CD14-positive monocyte (primary cell): ENCODE data around the gene GPR3. TPM values are rescaled to one million over a fixed set of nuclear protein-coding genes. Genes with fewer than 3 reads are reported as not detected.

Source experiments
- DNase-seq, 3 donors: peaks; one replicate each; pipeline ENCODE4 v3.0.0-alpha.2; 2011 to 2022
- H2AFZ ChIP-seq: 2 replicates; pipeline ENCODE4 v1.6.0; 2012; ENCODE audit warnings: mild to moderate bottlenecking, low read depth, low read length, inconsistent platforms; ENCODE audit not compliant: insufficient read depth, poor library complexity, severe bottlenecking
- H3K27ac ChIP-seq, 2 donors: 1 replicate in 1 of 2; 2 replicates in 1 of 2; pipeline ENCODE4 v1.5.1; 2012 to 2013; ENCODE audit warnings: low read length in 2 of 2, control low read depth in 1 of 2, inconsistent platforms in 1 of 2, low read depth in 1 of 2, mild to moderate bottlenecking in 1 of 2
- H3K27me3 ChIP-seq, 2 donors: one replicate each; pipeline versions ENCODE4 v1.6.0 to v1.6.1; 2011 to 2013; ENCODE audit warnings: low read length in 2 of 2; ENCODE audit not compliant: control insufficient read depth in 2 of 2, insufficient read depth in 2 of 2
- H3K36me3 ChIP-seq, 2 donors: replicated peaks in 1 of 2; 1 replicate in 1 of 2; 2 replicates in 1 of 2; pipeline versions ENCODE4 v1.5.1 to v1.6.1; 2012 to 2013; ENCODE audit warnings: low read length in 2 of 2, control low read depth in 1 of 2, inconsistent platforms in 1 of 2, mild to moderate bottlenecking in 1 of 2; ENCODE audit not compliant: insufficient read depth in 2 of 2, control insufficient read depth in 1 of 2
- H3K4me1 ChIP-seq, 2 donors: 1 replicate in 1 of 2; 2 replicates in 1 of 2; pipeline versions ENCODE4 v1.5.1 to v1.6.1; 2012 to 2013; ENCODE audit warnings: low read length in 2 of 2, control low read depth in 1 of 2, inconsistent platforms in 1 of 2, mild to moderate bottlenecking in 1 of 2, moderate library complexity in 1 of 2; ENCODE audit not compliant: insufficient read depth in 2 of 2, control insufficient read depth in 1 of 2
- H3K4me2 ChIP-seq: replicated peaks from 2 replicates; pipeline ENCODE3; 2012; ENCODE audit warnings: low read length, moderate library complexity, mild to moderate bottlenecking; ENCODE audit not compliant: poor library complexity, severe bottlenecking; ENCODE audit errors: extremely low read depth
- H3K4me3 ChIP-seq, 3 experiments: fragments of 200-600 bp in 1 of 3; sonication (generic) in 1 of 3; replicated peaks in 1 of 3; 1 replicate in 2 of 3; 2 replicates in 1 of 3; pipeline ENCODE4 v1.5.1; 2011 to 2013; ENCODE audit warnings: low read length in 3 of 3, mild to moderate bottlenecking in 3 of 3, control low read depth in 2 of 3, low read depth in 2 of 3, inconsistent platforms in 1 of 3, moderate library complexity in 1 of 3
- H3K79me2 ChIP-seq: 2 replicates; pipeline ENCODE4 v1.6.0; 2012; ENCODE audit warnings: mild to moderate bottlenecking, control low read depth, inconsistent platforms, low read length, moderate library complexity; ENCODE audit not compliant: insufficient read depth
- H3K9ac ChIP-seq: 2 replicates; pipeline ENCODE4 v1.6.0; 2017; ENCODE audit warnings: low read length, mild to moderate bottlenecking; ENCODE audit not compliant: insufficient read depth, poor library complexity, severe bottlenecking
- H3K9me3 ChIP-seq, 2 donors: replicated peaks in 1 of 2; 1 replicate in 1 of 2; 2 replicates in 1 of 2; pipeline versions ENCODE4 v1.5.1 to v1.6.1; 2012 to 2013; ENCODE audit warnings: low read length in 2 of 2, control low read depth in 1 of 2; ENCODE audit not compliant: control insufficient read depth in 1 of 2, insufficient read depth in 1 of 2
- H4K20me1 ChIP-seq: 2 replicates; pipeline ENCODE4 v1.6.0; 2012; ENCODE audit warnings: mild to moderate bottlenecking, low read length, control low read depth, moderate library complexity; ENCODE audit not compliant: insufficient read depth
- H3K27ac Mint-ChIP-seq, 7 donors: one replicate each; pipeline ENCODE4 v1.8.0; 2020; ENCODE audit warnings: mild to moderate bottlenecking in 7 of 7, mixed read lengths in 7 of 7, moderate library complexity in 6 of 7, inconsistent platforms in 2 of 7
- H3K27me3 Mint-ChIP-seq, 3 donors: one replicate each; pipeline ENCODE4 v1.8.0; 2021 to 2022; ENCODE audit warnings: low read depth in 3 of 3, mild to moderate bottlenecking in 3 of 3, mixed read lengths in 3 of 3, moderate library complexity in 3 of 3, inconsistent platforms in 1 of 3
- H3K36me3 Mint-ChIP-seq, 2 donors: one replicate each; pipeline ENCODE4 v1.8.0; 2020; ENCODE audit warnings: mixed read lengths in 2 of 2, inconsistent platforms in 1 of 2, mild to moderate bottlenecking in 1 of 2
- H3K4me1 Mint-ChIP-seq: one replicate; pipeline ENCODE4 v1.8.0; 2020; ENCODE audit warnings: mild to moderate bottlenecking, mixed read lengths
- H3K4me3 Mint-ChIP-seq, 2 donors: one replicate each; pipeline ENCODE4 v1.8.0; 2020; ENCODE audit warnings: mild to moderate bottlenecking in 2 of 2, mixed read lengths in 2 of 2, moderate library complexity in 1 of 2
- H3K9me3 Mint-ChIP-seq, 7 donors: one replicate each; pipeline ENCODE4 v1.8.0; 2020 to 2022; ENCODE audit warnings: mixed read lengths in 7 of 7, mild to moderate bottlenecking in 6 of 7, moderate library complexity in 6 of 7, inconsistent platforms in 2 of 7
- CTCF ChIP-seq: fragments of 200-600 bp; IDR thresholded peaks from one replicate; pipeline ENCODE4 v1.8.0; 2022; ENCODE audit warnings: antibody characterized with exemption, mild to moderate bottlenecking
- WGBS: methylation state at CpG from one replicate; pipeline ENCODE4 v1.1.5; 2013; ENCODE audit warnings: missing lambda C conversion rate; ENCODE audit not compliant: insufficient coverage; 5-methylcytosine and 5-hydroxymethylcytosine counted together
- intact Hi-C, 2 donors: fragments of 100-400 bp; cut with micrococcal nuclease; formaldehyde crosslinking; loops; one replicate each; pipeline versions ENCODE4 v1.15.0 to v1.15.1; 2023
- polyA plus RNA-seq, 3 donors: library from polyadenylated mRNA; depleted of rRNA in 1 of 3; unstranded in 2 of 3; stranded (reverse) in 1 of 3; fragments of 300-500 nt in 2 of 3; fragments of >200 nt in 1 of 3; fragmentation: Illumina TruSeq in 2 of 3; gene quantifications; 1 replicate in 2 of 3; 2 replicates in 1 of 3; pipeline ENCODE4 v1.2.3, GENCODE V29; 2012 to 2021

GPR3 gene
- polyA plus RNA-seq, 3 donors, result 0.26 to 2.7 TPM; not detected in 1

GRCh38 chr1:27357281-27358037 is 35.0 kb upstream of the GPR3 start:
- DNase-seq, result peak; percentile 65 to 74 (median 65)
- Histone ChIP-seq H3K9ac (no peak overlapping the region), H3K27me3 (peaks cover 0 to 20% of the 10 kb centered on the region in 2 donors), H3K4me1 (peaks cover 21 to 32% of the 10 kb centered on the region in 2 donors), H3K27ac (no peak overlapping the region), H4K20me1 (peaks cover 13% of the 10 kb centered on the region), H3K9me3 (no peaks in the 10 kb centered on the region), H3K79me2 (no peaks in the 10 kb centered on the region), H3K4me3 (peak overlapping the region; percentile 3 to 64 (median 6)), H2AFZ (peak overlapping the region; percentile 72), H3K4me2 (peak overlapping the region; percentile 84), H3K36me3 (peaks cover 11 to 27% of the 10 kb centered on the region in 2 donors)
- peaks cover 0 to 2% (median 0%) of the 10 kb centered on the region in 7 donors for H3K9me3 Mint-ChIP-seq
- peaks cover 14 to 35% (median 28%) of the 10 kb centered on the region in 3 donors for H3K27me3 Mint-ChIP-seq
- H3K27ac Mint-ChIP-seq, result no peak overlapping the region
- 4% methylated on average over 34 of the region's 40 CpGs for WGBS
- H3K4me1 Mint-ChIP-seq, result peaks cover 28% of the 10 kb centered on the region
- H3K36me3 Mint-ChIP-seq, result peaks cover 25 to 76% of the 10 kb centered on the region in 2 donors
- peak overlapping the region; percentile 64 to 73 for H3K4me3 Mint-ChIP-seq
- intact Hi-C loops, result loop anchor here (2.0 to 5.0 kb wide), 2 partner anchors 37 to 40 kb away; no protein-coding TSS in a partner anchor
- TF ChIP-seq CTCF, result peak; percentile 100

- H3K27me3 ChIP-seq, result peaks cover 0 to 20% of the 10 kb centered on the region in 2 donors
- no peaks in the 10 kb centered on the region for H3K9me3 ChIP-seq
- Mint-ChIP-seq H3K4me1 (peaks cover 28% of the 10 kb centered on the region), H3K4me3 (peak overlapping the region in 1 of 2 donors; percentile 15), H3K27me3 (peaks cover 16 to 35% (median 29%) of the 10 kb centered on the region in 3 donors), H3K9me3 (peaks cover 0 to 2% (median 0%) of the 10 kb centered on the region in 7 donors), H3K27ac (no peak overlapping the region), H3K36me3 (peaks cover 26 to 78% of the 10 kb centered on the region in 2 donors)
- intact Hi-C loops, result loop anchor here (2.0 to 5.0 kb wide), 2 partner anchors 37 to 39 kb away; no protein-coding TSS in a partner anchor
- H3K36me3 ChIP-seq, result peaks cover 10 to 33% of the 10 kb centered on the region in 2 donors
- no peak overlapping the region for H3K4me3 ChIP-seq
- 96% methylated on average over 17 of the region's 21 CpGs for WGBS
- H2AFZ ChIP-seq, result no peak overlapping the region
- H3K79me2 ChIP-seq, result no peaks in the 10 kb centered on the region
- peaks cover 21 to 32% of the 10 kb centered on the region in 2 donors for H3K4me1 ChIP-seq
- no peak for DNase-seq
- H3K4me2 ChIP-seq, result no peak overlapping the region
- no peak for TF ChIP-seq CTCF
- peaks cover 13% of the 10 kb centered on the region for H4K20me1 ChIP-seq
- H3K27ac ChIP-seq, result no peak overlapping the region
- H3K9ac ChIP-seq, result no peak overlapping the region
Observed at GRCh38 chr1:27358038-27358927, 34.1 kb upstream of the GPR3 start.
